NCI-H1105 (cell line): ENCODE data around the gene ARHGAP42.
"Not testable (repeated sequence)": the region's sequence is repeated elsewhere in the genome, so short reads cannot be mapped to it uniquely, and the experiment has no call there.

Source experiments
- DNase-seq: peaks from one replicate; lab custom pipeline; 2025; lab: John Stamatoyannopoulos, UW

The ARHGAP42 gene

DNA sequence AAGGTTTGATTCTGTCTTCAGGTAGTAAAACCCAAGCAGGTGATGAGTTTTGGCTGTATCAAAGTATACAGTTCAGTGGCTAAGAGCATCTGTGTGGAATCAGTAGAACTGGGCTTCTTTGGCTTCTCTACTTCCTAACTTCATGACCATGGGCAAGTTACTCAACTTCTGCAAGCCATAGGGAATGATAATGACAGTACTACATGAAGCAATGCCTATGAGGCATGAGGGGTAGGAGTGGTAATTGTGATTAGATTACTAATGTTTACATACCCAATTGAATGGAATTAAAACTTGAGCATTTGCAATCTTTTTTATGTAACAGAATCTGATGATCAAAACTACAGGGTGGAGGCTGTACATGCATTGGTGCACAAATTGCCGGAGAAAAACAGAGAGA lies 278.3 kb downstream of the ARHGAP42 start:
- DNase-seq, result no peak

DNA sequence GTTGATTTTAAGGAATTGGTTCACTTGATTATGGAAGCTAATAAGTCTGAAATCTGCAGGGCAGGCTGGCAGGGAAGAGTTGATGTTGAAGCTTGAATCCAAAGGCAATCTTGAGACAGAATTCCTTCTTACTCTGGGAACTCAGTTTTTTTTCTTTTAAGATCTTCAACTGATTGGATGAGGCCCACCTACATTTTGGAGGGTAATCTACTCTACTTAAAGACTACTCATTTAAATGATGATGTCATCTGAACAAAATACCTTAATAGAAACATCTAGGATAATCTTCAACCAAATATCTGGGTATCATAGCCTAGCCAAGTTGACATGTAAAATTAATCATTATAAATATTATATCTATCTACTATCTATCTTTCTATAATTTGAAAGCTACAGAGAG lies 279.3 kb downstream of the ARHGAP42 start:
- DNase-seq, result no peak

DNA sequence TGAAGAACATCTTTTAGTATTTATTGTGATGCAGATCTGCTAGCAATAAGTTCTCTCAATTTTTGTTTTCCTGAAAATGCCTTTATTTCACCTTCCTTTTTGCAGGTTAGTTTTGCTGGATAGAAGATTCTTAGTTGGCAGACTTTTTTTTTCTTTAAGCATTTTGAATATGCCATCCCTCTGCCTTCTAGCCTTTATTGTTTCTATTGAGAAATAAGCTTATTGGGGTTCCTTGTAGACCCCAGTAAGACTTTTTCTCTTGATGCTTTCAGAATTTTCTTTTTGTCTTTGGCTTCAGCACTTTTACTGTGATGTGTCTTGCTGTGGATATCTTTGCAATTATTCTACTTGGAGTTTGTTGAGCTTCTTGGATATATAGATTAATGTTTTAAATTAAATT lies 281.9 kb downstream of the ARHGAP42 start:
- DNase-seq, result no peak

DNA sequence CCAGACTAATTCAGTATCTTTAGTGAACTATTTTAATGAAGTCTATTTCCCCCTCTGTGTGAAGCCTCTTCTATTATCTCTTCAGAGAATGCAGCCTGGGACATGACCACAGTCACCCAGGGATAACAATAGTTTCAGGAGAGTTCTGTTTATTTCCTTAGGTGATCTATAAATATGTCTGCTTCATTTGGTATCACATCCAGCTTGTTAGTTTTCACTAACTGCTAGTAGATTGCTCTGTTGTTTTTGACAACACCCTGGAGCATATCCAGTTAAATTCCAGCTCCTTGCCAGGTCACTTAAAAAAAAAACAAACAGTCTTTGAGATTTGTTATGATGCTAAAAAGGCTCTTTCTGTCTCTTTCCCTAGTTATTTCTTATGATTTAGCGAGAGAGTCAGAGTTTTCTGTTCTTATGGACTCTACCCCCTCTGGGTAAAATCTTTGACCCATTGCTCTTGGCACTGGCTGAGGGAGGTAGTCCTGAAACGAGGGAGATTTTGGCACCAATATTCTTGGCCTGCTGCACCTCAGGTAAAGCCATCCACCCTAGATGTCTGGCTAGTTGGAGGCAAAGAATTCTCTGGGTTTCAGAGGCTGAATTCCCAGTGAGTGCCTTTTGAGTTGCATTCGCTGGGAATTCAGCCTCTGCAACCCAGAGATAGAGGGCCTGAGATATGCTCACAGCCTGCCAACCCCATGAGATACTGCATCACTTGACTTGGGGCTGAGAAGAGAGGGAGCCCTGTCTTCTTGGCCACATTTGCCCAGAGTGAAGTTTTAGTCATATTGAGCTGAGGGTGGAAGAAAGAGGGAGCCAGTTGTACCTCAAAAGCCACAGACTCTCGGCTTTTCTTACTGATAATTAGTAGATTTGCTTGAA lies 283.4 kb downstream of the ARHGAP42 start:
- DNase-seq, result no peak

DNA sequence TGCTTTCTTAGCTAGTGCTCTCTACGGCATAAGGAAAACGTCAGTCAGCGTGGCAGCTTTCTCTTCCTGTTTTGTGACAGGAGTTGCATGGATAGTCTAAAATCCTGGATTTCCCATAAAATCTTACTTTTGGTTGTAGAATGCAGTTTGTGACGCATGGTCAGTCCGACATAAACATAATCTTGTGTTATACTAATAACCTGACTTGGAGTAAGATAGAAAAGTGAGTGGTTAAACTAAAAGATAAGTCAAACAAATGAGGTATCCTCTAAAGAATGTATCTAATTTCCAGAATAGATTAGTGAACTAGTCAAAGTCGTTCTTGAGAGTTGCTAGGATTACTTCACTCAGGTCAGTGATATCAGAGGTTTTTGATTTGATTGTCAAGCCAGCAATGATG lies 285.0 kb downstream of the ARHGAP42 start:
- DNase-seq, result no peak

DNA sequence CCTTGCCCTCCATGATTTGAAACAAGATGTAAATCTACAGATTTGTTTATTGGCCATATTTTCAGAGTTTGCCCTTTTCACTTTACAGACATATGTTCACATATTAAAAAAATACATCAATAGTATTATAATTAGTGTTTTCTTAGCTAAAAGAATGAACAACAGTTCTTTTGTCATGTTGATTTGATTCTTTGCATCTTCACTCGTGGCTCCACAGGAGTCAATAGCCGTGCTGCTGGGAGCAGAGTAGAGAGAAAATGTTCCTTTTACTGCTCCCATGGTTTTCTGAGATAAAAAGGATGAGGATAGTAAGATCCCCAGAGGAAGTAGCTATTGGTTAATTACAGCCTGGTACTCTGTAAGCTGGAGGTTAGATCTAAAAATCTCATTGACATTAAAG lies 291.4 kb downstream of the ARHGAP42 start:
- DNase-seq, result no peak

DNA sequence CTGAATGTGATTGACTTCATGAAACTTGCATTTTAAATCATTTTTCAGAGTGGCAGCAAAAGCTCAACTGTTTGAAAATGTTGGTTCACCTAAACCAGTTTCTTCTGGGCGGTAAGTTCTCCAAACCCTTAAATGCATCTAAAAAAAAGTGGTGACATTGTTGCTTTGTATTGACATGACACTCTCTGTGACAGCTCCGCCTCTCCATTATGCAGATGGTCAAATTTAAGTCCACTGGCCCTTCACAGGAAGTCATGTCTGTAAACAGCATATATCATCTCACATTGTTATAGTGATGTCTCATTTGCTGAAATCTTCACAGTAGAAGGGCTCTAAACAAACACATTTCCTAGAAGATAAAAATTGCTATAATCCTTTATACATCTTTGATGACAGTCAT lies 291.9 kb downstream of the ARHGAP42 start:
- no peak for DNase-seq

DNA sequence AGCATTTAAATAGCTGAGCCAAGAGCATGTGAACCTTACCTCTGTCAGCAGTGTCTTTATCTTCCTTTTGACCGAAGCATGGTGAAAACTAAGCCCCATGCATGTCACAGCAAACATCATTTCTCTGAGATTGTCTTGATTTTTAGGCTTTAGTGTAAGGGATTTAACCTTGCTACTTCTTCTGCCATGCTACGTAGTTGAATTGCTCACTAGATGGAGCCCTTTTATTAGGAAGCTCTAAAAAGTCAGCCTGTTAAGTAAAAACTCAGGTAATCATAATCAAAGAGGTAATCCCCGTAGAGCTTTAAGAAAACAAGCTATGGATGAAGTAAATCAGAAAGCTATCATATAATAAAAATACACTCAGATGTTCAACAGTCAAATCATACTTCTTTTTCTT lies 293.1 kb downstream of the ARHGAP42 start:
- DNase-seq, result no peak

DNA sequence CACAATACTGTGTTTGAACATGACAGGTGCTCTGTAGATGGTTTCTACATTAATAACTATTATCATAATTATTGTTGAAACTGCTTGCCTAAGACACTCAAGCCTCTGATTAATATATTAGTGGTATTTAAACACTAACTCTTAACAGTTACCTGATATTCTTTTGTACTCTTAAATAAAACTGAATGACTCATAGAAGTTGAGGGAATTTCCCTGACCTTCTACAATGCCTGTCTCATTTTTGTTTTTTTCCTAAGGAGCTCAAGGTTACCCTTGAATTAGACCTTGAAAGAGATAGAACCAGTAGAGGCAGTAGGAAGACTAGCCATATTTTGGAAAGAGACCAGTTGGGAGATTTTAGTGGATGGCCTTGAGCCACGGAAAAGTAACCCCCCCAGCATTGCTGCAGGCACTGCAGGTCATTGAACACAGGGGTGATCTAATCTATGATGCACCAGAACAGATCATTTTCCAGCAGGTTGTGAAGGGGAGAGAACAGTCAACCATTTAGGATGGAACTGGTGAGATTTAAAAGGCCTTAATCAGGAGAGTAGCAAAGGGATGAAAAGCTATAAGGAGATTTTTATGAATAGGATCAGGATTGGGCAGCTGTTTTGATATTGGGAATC lies 294.2 kb downstream of the ARHGAP42 start:
- DNase-seq, result no peak

DNA sequence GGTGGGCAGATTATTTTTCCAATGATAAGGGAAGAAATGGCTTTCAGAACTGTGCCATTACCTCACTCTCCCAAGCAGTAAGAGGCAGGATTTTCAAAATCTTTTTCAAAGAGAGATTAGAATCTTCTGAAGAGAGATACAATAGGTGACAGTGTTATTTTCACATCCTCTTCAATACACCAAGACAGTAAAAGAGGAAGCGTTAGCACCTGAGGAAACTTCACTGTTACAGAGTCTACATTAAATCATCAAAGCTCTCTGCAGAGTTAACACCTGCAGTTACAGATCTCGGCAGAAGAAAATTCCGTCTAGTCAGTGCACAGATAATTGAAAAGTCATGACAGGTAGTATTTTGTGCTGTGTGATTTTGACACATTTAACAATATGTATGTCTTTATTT lies 297.6 kb downstream of the ARHGAP42 start:
- no peak for DNase-seq

DNA sequence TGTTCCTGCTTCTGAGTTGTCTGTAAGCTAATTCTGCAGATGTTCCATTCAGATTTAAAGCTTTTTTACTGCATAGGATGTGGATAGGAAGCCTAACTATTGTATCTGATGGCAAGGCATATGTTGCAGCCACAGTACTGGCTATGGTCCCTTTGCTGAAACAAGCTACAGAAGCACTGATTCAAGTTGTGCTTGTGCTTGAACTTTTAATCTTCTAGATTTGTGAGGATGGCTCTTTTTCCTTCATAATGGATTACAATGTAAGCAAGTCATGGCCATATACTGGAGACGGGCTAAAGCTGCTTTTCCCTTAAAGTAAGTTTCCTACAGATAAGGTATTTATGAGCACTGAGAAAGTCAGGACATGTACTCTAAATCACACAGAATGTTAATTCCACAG lies 303.8 kb downstream of the ARHGAP42 start:
- no peak for DNase-seq

DNA sequence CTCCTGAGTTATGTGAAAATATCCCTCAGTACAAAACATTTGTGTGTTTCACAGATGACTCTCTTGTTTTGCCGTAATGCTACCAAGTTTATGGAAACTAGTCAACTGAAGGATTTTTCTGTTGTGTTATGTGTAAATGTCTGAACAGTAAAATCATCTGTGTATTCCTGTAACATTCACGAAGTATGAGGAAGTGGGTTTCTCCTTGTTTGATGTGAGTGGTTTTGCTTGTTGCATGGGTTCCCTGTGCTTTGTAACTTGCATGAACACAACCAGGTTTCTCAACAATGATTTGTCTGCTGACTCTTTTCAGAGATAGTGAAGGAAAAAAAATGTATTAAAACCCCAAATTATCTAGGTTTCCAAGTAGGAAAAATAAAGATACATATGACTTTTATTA lies 304.5 kb downstream of the ARHGAP42 start:
- no peak for DNase-seq

DNA sequence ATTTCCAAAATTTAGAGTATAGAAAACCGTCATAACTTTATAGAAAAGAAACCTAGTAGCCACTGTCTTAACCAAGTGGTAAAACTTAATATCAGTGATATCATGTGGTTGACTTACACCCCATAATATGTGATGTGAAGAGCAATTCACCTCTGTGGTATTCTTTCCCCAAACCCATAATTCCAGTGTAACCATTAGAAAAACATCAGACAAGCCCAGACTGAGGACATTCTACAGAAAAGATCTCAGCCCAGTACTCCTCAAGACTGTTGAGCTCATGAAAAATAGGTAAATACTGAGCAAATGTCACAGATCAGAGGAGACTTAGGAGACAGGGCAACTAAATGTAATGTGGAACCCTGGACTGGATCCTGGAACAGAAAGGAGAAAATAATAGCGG lies 307.9 kb downstream of the ARHGAP42 start:
- no peak for DNase-seq

DNA sequence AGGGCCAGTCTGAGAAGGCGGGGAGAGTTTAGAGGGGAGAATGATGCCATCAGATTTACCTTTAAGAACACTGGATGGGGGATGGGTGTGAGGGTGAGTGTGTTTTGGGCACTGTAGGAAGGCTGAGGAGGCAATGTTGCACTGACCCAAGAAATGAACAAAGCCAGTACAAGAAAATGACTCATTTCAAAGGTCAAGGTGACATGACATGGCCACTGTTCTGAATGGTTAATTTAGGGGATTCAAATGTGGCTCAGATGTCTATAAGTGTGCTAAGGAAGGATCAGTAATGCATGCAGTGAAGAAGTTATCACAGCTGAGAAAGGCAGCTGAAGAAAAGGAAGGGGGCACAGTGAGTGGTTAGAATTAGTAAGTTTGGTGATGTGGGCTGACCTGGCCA lies 312.7 kb downstream of the ARHGAP42 start:
- no peak for DNase-seq

DNA sequence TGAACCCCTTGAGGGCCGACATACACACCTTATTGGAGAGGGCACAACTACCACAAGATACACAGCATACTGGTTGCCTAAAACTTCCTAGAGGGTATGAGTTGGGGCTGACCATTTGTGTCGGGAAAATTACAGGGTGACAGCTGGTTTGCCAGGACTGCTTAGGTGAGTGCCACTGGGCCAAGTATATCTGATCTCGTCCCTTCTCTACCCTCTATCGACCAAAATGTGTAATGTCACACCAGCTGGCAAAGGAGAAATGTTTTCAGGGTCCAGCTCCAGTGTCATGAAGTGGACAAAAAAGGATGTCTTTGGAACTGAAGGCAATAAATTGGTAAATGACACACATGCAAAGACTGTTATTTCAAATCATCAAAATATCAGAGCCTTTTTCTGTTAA lies 316.4 kb downstream of the ARHGAP42 start:
- DNase-seq, result no peak

DNA sequence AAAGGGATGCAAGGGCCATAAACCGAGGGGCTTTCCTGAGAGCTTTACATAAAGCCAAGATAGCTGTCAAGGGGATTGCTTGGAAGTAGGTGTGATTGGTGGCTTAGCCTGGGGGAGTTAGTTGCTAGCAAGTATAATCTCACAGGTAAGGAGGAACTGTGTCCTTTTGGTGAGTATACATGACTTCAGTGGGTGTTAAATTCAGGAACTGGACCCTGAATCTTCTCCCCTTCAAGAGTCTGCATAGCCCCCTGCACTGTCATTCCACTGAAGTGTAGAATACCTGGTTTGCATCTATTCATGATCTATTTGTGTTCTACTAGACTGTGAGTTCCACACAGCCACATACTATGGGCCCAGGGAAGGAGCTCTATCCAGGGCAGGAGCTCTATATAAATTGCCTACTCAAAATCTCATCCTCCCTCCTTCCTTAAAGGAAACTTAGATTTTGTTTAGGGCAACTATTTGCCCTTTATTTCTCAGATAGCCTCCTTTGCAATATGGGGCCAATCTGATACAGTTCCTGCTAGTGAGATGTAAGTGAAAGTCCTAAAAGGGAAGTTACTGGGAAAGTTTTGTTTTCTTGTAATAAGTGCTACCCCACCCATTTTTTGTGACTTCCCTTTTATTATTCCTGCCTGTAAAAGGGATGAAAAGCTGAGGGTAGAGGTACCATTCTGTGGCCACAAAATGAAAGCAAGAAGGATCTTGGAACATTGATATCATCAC lies 322.0 kb downstream of the ARHGAP42 start:
- DNase-seq, result no peak

DNA sequence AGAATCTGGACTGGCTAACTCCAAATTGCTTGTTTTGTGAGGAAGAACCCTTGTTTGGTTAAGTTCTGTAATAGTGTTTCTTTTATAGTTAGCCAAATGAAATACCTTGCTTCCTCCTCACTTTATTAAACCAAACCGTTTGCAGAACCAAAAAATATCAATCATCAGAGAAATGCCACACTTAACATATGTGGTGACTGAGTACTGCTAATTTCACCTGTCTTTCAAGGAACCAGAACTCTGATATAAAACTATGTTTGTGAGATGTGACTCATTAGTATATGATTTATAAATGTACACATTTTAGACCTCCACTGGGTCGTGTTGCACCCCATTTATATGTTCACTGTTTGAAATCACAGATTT lies 322.6 kb downstream of the ARHGAP42 start:
- DNase-seq, result no peak

DNA sequence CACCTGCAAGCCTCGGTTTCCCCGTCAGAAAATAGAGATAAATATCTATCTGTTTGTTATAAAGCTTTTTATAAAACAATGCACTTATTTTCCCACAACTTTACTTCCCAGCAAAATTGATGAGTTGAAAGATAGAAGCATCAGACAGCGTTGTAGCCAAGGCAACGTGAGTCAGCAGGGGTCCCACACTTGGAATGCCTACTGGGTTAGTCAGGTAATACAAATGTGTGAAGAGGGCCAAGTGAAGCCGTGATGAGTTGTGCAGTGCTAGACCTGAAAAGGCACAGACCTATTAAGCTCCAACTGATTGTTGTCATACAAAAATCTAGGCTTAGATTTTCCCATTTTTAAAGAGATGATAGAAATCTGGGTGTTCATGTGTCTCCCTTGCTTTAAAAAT lies 323.8 kb downstream of the ARHGAP42 start:
- DNase-seq, result no peak

DNA sequence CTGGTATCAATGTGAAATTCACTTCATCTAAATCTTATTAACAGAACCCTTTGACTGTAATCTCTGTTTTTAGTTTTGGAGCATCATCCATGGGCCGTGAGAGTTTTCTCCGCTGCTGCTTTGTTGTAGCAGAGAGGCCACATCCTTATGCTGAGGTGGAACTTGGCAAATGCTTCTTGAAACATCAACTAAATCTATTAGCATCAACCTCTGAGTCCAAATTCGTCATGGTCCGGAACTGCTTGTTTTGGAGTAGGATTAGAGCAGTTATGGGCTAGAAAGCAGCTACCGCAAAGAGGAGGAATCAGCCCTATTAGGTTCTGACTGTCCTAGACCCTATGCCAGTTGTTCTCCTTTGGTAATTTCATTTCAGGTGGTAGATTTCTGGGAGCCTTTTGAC lies 324.8 kb downstream of the ARHGAP42 start:
- no peak for DNase-seq

DNA sequence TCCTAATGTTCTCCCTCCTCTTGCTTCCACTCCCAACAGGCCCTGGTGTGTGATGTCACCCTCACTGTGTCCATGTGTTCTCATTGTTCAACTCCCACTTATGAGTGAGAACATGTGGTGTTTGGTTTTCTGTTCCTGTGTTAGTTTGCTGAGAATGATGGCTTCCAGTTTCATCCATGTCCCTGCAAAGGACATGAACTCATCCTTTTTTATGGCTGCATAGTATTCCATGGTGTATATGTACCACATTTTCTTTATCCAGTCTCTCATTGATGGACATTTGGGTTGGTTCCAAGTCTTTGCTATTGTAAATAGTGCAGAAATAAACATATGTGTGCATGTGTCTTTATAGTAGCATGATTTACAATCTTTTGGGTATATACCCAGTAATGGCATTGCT lies 326.6 kb downstream of the ARHGAP42 start:
- DNase-seq, result not testable (repeated sequence)

DNA sequence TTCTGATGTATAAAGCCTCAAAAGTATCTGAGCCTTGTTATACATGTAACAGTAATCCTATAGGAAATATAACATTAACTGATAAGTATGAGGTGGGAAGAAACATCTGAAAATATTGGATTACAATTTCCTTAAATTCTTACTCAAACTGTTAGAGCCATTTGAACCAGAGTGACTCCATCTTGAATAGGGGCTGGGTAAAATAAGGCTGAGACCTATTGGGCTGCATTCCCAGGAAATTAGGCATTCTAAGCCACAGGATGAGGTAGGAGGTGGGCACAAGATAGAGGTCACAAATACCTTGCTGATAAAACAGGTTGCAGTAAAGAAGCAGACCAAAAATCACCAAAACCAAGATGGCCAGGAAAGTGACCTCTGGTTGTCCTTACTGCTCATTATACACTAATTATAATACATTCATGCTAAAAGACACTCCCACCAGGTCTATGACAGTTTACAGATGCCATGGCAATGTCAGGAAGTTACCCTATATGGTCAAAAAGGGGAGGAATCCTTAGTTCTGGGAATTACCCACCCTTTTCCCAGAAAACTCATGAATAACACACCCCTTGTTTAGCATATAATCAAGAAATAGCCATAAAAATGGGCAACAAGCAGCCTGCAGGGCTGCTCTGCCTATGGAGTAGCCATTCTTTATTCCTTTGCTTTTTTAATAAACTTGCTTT lies 327.7 kb downstream of the ARHGAP42 start:
- DNase-seq, result no peak

DNA sequence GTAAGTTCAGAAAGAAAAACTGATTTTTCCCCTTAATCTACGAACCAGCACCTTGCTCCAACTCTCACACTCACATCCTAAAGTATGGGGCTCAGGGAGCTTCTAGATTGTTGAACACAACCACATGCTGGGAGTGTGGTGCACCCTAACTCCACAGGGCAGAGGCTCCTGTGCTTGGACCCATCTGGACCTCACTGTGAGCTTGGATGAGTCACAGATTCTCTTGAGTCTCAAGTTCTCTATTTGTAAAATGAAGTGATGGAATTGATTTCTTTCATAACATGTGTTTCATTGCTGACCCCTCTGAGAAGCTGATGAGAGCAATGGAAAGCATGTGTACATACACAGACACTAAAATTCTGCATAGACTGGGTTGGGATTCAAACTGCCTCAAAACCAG lies 332.8 kb downstream of the ARHGAP42 start:
- no peak for DNase-seq

DNA sequence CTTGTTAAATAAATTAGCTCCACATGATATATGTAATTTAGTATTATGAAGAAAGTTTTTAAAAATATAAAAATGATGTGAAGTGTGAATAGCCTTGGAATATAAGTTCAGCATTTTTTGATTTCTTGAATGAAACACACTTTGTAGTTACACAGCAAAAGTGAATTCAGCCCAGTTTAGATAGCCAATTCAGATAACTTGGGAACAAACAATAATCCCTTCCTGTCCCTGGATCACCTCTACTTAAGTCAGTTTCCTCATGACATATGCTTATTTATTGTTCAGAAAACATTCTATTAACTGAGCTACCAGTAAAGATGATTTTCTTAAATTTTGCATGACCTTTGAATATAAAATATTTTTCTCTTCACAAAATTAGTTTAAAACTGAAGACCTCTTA lies 335.2 kb downstream of the ARHGAP42 start:
- DNase-seq, result no peak
